Adipose tissue (tissue), 3 donors: ENCODE measurements around the gene ADGRL2. TPM values are rescaled to one million over a fixed set of nuclear protein-coding genes. Genes with fewer than 3 reads are reported as not detected.

ENCODE experiments used
- H3K27ac ChIP-seq: one replicate; pipeline ENCODE4 v1.5.1; 2013; ENCODE audit warnings: low read depth, low read length
- WGBS, 3 donors: extraction: QIAGEN DNeasy Blood & Tissue Kit; methylation state at CpG; one replicate each; pipeline ENCODE4 v1.1.7; 2013; 5-methylcytosine and 5-hydroxymethylcytosine counted together
- polyA plus RNA-seq, 3 donors: library from polyadenylated mRNA; stranded (reverse); fragments of 200-250 nt; gene quantifications; one replicate each; pipeline ENCODE4 v1.2.3, GENCODE V29; 2013
- donor health status: healthy with polysubstance abuse.
- donor health status: Bipolar disorder and iron deficiency.
- donor health status: healthy.

ADGRL2 gene
- polyA plus RNA-seq = 10 to 100 TPM; 11.9 to 28.8 (median 18.4) TPM

- WGBS, 3 donors = 1% methylated on average over 69 to 81 of the region's 81 CpGs
- peak within 1 kb of the TSS; percentile 12 for H3K27ac ChIP-seq
These were observed at the start of gene ADGRL2 for GRCh38 chr1:81800695-81801650. Gene ADGRL2 (plus strand): TSS chr1:81800934. CDS start chr1:81836985, 36,051 bp downstream.

DNA sequence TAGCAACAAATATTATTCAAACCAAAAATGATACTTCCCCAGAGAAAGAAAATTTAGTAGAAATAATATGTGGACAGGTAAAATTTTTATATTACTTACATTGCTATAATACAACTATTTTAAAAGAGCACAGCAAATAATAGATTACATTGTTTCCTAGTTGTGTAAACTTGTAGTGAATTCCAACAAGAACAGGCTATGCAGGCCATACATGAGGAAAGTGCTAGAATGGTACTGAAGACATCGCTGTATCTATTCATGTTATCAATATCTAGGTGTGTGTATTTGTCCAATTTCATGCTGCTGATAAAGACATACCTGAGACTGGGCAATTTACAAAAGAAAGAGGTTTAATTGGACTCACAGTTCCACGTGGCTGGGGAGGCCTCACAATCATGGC, 47.9 kb upstream of the ADGRL2 start:
- WGBS, 3 donors = 68 to 85% (median 75%) methylated on average over 2 of the region's 2 CpGs
- no peak overlapping the region for H3K27ac ChIP-seq

- H3K27ac ChIP-seq = no peak overlapping the region
These were observed 46.3 kb upstream of the ADGRL2 start for GRCh38 chr1:81754424-81754823.

- WGBS, 3 donors = 63 to 85% (median 65%) methylated on average over 2 of the region's 2 CpGs
These were observed 43.9 kb upstream of the ADGRL2 start for GRCh38 chr1:81756872-81757271.

GRCh38 chr1:81757398-81758020, 43.2 kb upstream of the ADGRL2 start:
- H3K27ac ChIP-seq = no peak overlapping the region
- WGBS, 3 donors = 75 to 83% (median 75%) methylated on average over 8 of the region's 8 CpGs

More at GRCh38 chr1:81756872-81757271, 43.9 kb upstream of the ADGRL2 start:
- no peak overlapping the region for H3K27ac ChIP-seq

DNA sequence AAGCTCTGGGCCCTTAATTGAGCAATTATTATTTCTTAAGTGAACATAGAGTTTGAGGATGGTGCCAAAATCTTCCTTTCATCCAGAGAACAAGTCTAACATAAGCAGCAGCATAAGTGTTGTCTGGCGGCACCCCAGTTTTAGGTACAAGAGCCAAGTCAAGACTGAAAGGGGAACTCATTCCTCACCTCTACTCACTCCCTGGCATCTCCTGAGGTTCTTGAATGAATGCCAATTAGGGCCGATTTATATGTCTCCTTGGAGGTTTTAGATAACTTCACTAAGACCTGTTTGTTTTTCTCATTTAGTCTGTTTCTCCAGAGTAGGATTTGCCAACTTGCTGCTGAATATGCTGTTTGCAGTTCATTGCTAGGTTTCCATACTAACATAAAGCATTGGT, 42.6 kb upstream of the ADGRL2 start:
- WGBS, 3 donors = 51 to 59% (median 54%) methylated on average over 2 of the region's 2 CpGs
- no peak overlapping the region for H3K27ac ChIP-seq

GRCh38 chr1:81760477-81761097, 40.1 kb upstream of the ADGRL2 start:
- 0 to 2% (median 0%) methylated on average over 1 of the region's 1 CpG for WGBS, 3 donors

DNA sequence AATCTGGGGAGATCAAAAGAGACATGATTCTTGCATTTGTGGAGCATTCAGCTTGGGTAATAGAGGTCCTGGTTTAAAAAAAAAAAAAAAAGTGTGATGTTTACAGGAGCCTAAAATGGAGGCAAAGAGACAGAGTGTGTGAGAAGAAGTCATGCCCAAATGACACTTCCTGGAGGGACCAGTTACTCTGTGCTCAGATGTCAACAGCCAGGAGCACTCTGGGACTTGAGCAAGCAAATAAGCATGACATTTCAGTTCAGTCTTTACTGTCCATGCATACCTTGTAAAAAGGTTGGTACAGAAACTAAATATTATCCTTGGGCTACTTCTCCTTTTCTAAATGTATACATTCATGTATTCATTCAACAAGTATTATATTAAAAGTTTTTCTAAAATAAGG, 25.2 kb upstream of the ADGRL2 start:
- H3K27ac ChIP-seq = no peak overlapping the region

More at GRCh38 chr1:81760477-81761097, 40.1 kb upstream of the ADGRL2 start:
- no peak overlapping the region for H3K27ac ChIP-seq

DNA sequence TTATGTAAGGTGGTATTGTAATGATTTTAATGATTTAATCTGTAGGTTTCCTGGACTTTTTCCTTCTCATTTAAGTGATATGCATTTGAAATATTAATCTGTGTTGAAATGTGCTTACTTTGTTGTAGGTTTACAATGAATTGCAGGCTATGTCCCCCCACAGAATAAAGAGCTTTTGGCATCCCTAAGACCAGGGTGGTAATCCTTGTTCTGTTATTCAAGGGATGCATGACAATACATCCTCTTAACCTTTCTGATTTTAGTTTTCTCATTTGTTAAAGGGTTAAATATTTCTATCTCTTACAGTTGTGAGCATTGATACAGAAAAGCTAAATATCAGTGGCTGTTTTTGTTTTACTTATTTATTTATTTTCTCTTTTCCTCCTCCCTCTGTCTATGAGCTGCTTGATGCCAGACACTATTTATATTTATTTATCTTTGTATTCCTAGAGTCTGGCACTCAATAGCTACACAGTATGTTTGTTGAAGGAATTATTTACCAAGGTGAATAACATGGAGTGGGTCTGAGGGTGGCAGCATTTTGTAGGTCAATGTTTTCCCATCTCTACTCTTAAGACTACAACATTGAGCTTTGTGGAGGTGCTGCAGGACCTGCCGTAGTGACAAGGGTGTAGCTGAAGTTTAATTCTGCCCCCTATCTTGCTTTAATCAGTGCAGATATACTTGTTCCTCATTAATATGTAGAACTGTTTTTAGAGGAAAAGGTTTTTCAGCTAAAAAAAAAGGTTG, 19.9 kb upstream of the ADGRL2 start:
- H3K27ac ChIP-seq = no peak overlapping the region
- 52 to 94% (median 88%) methylated on average over 1 of the region's 1 CpG for WGBS, 3 donors

DNA sequence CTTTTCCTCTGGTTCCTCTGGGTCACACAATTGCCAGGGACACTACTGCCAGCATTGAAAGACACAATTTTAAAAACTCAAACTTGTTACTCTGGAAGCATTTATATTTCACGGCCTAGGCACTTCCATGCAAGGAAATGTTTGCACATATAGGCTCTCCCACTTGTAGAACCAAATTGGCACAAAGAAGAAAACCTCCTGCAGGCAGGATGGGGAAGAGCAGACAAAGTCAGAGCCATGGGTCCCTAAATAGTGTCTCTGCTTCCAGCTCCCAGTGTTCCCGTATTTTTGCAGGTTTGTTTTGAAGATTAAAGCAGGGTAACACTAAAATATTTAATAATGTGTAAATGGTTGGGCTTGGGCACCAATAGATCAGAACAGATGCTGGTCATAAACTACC, 19.0 kb upstream of the ADGRL2 start:
- WGBS, 3 donors = 45 to 83% (median 83%) methylated on average over 2 of the region's 2 CpGs
- no peak overlapping the region for H3K27ac ChIP-seq

DNA sequence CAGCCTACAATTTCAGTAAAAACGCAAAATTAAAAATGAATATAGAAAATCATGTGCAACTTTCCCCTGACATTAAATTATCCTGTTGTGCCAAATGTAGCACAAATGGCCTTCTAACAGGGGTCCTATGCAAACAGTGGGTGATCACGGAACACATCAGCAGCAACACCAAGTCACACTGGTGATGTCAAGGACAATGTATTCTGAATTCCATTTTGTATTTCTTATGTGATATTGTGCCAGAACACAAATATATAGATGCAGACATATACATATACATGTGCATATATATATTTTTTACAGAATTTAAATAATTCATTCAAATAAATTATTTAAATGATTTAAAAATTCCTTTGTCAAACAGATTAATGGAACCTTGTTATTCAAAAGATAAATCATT, 8.6 kb upstream of the ADGRL2 start:
- WGBS, 3 donors = 92 to 95% (median 94%) methylated on average over 2 of the region's 2 CpGs
- H3K27ac ChIP-seq = no peak overlapping the region

GRCh38 chr1:81797701-81798100, 3.0 kb upstream of the ADGRL2 start:
- WGBS, 3 donors = 92 to 98% (median 93%) methylated on average over 2 of the region's 2 CpGs
- H3K27ac ChIP-seq = no peak overlapping the region

DNA sequence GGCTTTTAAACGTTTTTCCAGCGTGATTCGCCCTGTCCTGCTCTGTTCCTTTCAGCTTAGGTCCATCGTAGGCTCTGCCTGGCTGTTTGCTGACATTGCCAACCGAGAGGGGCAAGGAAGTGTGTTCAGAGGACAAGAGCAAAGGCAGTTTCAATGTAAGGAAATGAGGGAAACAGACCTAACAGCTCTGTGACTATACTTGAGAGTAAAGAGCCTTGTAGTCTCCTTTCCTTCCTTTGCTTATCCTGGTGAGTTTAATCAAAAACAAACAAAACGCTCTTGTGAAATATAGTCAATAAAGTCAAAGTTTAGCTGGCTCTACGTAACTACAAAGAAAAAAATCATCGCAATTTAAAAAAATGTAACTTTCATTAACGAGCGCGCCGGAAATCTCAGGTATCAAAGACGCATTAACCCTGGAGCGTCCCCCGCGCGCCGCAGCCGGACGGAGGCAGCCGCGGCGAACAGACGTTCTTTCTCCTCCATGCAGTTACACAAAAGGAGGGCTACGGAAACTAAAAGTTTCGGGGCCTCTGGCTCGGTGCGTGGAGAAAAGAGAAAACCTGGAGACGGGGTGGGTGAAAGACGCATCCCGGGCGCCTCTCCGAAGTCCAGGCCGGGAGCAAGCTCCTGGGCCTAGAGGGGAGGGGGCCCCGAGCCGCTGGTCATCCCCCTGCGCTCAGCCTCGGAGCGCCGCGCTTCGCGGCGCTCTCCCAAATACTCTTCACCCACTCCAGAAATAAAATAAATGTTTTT, 617 bp upstream of the ADGRL2 start:
- 0 to 2% (median 1%) methylated on average over 44 of the region's 44 CpGs for WGBS, 3 donors
- H3K27ac ChIP-seq = peak overlapping the region; percentile 12

DNA sequence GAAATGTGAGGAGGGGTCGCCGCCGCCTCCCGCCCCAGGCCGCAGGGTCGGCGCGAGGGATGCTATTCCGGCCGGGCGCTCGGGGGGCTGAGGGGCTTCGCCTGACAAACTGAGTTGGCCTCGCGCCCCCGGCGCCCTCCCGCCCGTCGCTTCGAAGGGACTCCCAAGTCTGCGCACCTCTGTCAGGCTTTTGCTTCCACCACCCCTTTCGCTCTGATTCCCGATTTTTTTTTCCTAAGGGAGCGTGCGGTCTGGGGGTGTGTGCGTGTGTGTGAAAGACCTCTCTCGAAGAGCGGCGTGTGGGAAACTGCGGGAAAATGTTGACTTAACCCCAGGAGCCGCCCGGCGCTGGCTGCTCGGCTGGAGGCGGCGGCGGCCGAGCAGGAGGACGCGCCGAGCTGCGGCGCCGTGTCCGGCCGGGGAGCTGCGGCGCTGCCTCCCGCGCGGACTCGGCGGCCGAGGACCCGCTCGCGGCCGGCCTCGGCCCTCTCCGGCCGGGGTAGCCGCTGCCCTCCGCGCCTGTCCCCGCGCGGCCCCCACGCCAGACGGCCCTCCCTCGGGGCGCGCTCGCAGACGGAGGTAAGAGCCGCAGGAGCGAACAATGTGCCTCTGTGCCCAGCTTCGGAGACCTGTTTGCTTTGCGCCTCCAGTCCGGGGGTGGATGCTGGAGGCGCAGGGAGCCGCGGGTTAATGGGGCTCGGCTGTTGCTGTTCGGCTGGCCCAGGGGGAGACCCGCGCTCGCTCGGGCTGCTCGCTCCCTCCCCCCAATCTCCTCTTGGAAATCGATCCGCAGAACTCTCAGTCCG, 1.1 kb downstream of the ADGRL2 start:
- peak overlapping the region; percentile 1 for H3K27ac ChIP-seq
- 0 to 1% (median 1%) methylated on average over 71 to 93 of the region's 93 CpGs for WGBS, 3 donors

DNA sequence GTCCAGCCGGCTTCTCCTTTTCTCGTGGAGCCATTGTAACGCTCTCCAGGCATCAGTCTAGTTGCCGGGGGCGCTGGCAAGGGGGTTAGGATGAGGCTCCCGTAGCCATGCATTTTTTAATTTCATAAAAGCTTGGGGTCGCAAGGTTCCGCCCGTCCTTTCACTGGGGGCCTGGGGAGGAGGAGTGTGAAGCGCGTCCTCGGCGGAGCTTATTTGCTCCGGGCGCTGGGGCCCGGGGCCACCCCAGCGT, 1.6 kb downstream of the ADGRL2 start:
- WGBS, 3 donors = 0 to 1% (median 1%) methylated on average over 17 of the region's 17 CpGs
- H3K27ac ChIP-seq = peak overlapping the region; percentile 1

- WGBS, 3 donors = 0 to 1% (median 0%) methylated on average over 47 to 55 of the region's 55 CpGs
- peak overlapping the region; percentile 16 for H3K27ac ChIP-seq
These were observed 2.1 kb downstream of the ADGRL2 start for GRCh38 chr1:81802707-81803430.
